HL-60 (cell line): ENCODE results near the gene KANSL1.

ENCODE experiments used
- GABPA ChIP-seq: IDR thresholded peaks from 2 replicates; pipeline ENCODE4 v1.6.1; 2012; ENCODE audit warnings: low read depth
- TF ChIP-seq, protein P1 (sequence below): IDR thresholded peaks from one replicate; pipeline ENCODE4 v1.5.1; 2011; ENCODE audit warnings: low read length, control low read depth, inconsistent platforms; ENCODE audit not compliant: insufficient read depth

DNA sequence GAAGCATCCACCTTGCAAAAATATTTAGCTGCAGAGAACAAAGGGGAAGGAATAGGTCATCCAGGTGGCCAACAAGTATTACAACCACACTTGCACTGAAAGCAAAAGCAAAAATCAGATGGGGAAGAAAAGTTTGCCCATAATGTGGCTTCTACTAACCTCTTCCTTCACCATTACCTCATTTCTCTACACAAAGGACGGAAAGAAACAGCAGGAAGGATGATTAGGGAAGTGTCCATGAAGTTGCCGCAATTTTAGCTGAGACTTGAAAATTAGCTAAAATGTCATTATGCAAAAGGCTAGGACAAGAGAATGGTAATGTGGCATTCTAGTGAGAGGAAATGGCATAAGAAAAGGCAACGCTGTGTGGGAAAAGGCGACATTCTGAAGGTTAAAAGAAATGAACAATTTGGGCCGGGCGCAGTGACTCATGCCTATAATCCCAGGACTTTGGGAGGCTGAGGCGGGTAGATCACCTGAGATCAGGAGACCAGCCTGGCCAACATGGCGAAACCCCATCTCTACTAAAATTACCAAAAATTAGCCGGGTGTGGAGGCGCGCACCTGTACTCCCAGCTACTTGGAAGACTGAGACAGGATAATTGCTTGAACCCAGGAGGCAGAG, 13.7 kb downstream of the KANSL1 start:
- TF ChIP-seq, protein P1, sequence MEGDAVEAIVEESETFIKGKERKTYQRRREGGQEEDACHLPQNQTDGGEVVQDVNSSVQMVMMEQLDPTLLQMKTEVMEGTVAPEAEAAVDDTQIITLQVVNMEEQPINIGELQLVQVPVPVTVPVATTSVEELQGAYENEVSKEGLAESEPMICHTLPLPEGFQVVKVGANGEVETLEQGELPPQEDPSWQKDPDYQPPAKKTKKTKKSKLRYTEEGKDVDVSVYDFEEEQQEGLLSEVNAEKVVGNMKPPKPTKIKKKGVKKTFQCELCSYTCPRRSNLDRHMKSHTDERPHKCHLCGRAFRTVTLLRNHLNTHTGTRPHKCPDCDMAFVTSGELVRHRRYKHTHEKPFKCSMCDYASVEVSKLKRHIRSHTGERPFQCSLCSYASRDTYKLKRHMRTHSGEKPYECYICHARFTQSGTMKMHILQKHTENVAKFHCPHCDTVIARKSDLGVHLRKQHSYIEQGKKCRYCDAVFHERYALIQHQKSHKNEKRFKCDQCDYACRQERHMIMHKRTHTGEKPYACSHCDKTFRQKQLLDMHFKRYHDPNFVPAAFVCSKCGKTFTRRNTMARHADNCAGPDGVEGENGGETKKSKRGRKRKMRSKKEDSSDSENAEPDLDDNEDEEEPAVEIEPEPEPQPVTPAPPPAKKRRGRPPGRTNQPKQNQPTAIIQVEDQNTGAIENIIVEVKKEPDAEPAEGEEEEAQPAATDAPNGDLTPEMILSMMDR: no peak
- no peak; the same call in 1 of the 2 replicates for TF ChIP-seq GABPA
